Stromal cell of bone marrow (primary cell): ENCODE results near the gene MGAT4C.
"Not testable (repeated sequence)": the region's sequence is repeated elsewhere in the genome, so short reads cannot be mapped to it uniquely, and the experiment has no call there.

Experiments
- DNase-seq: peaks from one replicate; pipeline ENCODE4 v3.0.0-alpha.2; 2012; ENCODE audit warnings: low read depth

MGAT4C gene

GRCh38 chr12:86256163-86256562, at the start of gene MGAT4C:
Gene MGAT4C, minus strand, starts transcription at chr12:86256391.
- DNase-seq: no peak

- DNase-seq: not testable (repeated sequence)
Observed at GRCh38 chr12:86296396-86296795, 40.2 kb upstream of the MGAT4C start.

- no peak for DNase-seq
Observed at GRCh38 chr12:86293682-86294240, 37.6 kb upstream of the MGAT4C start.

DNA sequence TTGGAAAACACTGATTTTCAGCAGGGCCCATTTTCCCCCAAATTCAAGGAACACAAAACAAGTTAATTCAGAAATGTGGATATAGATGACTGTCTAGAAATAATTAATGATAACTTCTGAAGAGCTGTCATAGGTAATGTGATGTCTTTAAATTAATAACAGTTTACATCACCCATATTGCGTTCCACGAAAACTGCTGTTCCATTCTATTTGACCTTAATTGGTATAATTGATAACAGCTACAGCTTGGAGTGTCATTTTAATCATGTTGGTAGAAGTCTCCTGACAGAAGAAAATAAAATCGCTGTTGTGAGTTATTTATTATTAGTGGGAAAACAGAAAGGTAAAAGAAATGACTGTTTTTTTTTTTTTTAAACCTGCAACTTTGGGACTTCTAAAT, 36.3 kb upstream of the MGAT4C start:
- no peak for DNase-seq

DNA sequence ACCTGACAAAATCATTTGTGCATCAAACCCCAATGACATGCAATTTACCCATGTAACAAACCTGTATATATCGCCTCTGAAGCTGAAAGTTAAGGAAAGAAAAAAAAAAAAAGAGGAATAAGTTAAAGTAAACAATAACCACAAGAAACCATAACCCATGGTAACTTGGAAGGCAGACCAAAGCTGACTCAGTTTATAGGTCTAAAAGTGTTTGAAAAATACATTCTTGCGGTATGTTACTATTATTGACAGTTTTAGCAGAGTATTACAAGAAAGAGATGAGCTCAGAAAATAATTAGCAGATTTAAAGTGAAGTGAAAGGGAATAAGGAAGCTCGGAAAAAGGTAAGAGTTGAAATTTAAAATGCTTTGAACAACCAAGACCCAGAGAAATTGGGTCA, 34.4 kb upstream of the MGAT4C start:
- no peak for DNase-seq

DNA sequence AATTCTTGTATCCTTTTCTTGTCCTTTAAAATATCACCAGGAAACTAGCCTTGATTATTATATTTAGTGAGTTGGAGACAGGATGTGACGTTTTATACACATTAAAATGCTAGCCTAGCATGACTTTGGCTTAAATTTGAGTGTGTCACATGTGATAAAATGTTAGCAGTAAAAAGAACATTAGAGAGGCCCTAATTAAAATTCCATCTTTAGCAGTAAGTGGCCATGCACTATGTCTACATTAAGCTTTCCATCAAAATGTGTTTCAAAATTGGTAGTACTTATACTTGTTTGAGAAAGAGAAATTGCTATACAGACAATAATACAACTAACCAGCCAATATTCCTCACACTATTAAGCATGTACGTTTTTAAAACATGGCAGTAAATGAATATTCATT, 29.9 kb upstream of the MGAT4C start:
- no peak for DNase-seq

- no peak for DNase-seq
Observed at GRCh38 chr12:86283620-86284019, 27.4 kb upstream of the MGAT4C start.

DNA sequence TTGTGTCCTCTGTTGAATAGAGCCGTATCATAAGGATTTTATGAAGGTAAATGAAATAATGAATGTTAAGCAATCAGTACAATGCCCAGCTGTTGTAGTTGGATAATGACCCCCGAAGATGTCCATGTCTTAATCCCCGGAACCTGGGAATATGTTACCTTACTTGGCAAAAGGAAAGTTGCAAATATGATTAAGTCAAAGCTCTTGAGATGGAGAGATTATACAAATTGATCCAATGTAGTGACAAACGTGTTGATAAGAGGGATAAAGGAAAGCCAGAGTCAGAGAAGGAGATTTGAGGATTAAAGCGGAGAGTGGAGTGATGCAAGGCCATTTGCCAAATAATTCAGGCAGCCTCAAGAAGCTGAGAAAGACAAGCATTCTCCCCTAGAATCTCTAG, 19.2 kb upstream of the MGAT4C start:
- no peak for DNase-seq

- no peak for DNase-seq
Observed at GRCh38 chr12:86265329-86265695, 9.1 kb upstream of the MGAT4C start.

DNA sequence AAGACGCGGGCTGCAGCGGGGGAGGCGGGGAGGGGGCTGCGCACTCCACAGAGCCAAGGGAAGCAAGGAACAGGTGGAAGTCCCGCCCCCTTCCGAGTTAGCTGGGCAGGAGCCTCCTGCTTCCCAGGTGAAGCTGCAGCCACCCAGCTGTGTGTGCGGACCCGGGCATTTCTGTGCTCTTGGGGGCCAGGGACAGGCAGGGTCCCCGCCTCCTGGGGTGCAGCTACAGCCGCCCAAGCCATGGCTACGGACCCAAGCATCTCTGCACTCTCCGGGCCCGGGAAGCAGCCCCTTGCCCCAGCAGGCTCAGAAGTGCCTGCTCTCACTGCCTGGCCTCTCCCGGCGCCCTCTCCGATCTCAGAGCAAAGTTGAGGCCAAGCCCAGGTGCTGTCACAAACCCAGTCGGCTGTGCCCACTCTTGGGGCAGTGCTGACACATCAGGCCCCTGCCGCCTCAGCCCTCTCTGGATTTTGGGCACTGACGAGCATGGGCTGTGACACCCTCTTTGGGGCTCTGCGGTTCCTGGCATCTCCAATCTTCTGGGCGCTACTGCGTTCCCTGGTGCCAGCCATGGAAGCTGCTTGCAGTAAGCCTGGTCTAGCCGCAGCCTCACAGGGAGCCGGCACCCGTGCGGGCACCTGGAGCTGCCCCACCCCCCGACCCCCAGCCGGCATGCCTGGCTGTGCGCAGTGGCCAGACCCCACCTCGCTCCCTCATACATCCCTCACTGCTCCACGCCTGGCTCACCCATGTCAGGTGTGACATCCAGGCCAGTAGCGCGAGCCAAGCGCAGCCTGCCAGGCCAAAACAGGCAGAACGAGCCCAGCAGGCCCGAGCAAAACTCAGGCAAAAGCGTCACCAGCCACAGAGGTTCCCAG, 8.5 kb upstream of the MGAT4C start:
- no peak for DNase-seq

GRCh38 chr12:86261578-86261977, 5.4 kb upstream of the MGAT4C start:
- DNase-seq: no peak

DNA sequence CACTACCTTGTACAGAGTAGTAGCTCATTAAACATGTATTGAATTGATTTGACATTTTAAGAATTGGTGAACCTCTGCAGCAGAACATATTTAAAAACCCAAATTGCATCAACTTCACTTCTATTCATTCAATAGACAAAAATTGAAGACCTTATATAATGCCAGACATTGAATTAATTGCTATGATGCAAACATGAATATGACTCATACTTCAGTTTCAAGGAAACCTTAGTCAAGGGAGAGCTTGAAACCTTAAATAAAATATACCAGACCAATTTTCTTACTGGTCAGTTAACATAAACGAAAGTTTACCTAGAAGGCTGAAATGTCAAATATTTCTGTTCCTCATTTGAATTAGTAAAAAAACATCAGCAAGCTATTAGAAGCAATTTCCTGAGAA, 5.0 kb upstream of the MGAT4C start:
- DNase-seq: no peak

DNA sequence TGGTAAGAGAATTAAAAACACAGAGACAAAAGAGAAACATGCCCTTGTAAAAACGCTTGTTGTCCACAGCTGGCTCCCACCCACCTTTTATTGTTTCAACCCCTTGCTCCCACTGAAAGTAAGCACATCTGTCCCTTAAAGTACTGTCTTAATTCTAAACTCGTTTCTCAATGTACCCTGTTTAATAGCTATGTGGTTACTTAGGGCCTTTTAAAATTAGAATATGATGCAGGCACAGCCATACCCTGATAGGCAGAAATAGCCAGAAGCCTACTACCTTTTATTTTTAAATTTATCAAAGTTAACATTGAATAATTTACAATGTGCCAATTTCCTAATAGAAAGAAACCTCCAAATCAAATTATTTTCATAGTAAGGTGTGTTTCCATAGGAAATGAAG, 4.0 kb upstream of the MGAT4C start:
- no peak for DNase-seq

DNA sequence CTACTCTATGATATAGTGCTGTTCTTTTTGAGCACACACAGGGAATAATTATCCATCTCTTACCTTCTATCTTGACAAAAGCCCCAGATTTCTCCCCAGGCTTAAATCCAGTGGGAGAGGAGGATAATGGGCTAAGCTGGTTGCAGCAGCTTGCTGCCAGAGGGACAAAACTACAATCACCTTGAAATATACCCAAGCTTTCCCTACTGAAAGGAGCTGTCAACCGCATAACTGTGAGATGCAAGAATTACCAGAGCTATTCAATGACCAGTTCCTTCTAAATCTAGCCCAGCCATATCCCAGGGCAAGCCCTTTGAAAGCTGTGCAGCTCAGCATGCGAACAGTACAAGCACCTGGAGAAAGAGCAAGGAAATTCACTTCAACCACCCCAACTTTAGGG, 943 bp upstream of the MGAT4C start:
- DNase-seq: no peak

- no peak for DNase-seq
Observed at GRCh38 chr12:86254399-86255107, 1.6 kb downstream of the MGAT4C start.

DNA sequence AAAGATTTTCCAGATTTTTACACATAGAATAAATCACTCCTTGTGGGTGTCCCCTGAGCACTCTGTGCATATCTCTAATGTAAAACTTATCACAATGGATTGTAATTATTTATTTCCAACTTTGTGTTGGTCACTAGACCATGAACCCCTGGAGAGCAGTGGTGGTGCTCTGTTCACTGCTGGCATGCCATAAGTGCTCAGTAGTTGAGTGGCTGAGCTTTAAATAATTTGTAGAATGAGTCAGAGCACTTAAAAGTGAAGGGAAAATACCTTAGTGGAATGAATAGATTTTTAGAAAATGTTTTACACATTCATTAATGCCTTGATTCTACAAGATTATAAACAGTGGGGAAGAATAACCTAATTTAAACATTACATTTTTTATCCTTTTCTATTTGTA, 6.3 kb downstream of the MGAT4C start:
- no peak for DNase-seq

GRCh38 chr12:86249276-86249675, 6.9 kb downstream of the MGAT4C start:
- no peak for DNase-seq

DNA sequence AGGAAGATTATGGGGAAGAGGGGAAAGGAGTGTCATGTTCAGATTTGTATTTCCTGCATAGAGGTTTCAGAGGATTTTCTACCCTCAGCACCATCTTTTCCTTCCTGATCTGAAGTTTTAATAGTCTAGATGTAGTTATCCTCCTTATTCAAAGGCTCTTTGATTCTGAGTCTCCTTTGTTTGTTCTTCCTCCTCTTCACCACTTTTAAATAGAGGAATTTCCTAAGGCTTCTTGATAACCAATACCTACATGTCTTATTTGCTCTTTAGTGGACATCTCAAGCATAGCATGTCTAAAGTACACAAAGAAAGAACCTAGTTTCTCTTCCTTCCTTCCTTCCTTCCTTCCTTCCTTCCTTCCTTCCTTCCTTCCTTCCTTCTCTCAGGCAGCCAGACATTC, 8.3 kb downstream of the MGAT4C start:
- DNase-seq: no peak

DNA sequence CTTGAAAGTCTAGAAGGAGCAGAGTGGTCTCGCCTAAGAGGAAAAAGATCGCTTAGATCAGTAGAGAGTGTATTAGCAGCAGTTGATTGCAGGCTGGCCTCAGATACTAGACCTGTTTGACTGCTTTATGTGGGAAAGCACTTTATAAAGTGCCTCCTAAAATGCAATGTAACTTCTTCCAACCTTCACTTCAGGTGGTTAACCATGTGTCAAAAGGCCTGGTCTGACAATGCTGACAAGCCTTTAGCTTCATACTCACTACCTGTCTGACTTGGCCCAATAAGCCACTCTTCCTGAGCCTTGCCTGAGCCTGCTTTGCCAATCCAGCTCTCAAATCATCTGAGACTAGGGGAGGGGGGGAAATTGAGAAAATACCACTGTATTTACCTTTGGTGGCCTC, 14.6 kb downstream of the MGAT4C start:
- DNase-seq: no peak

DNA sequence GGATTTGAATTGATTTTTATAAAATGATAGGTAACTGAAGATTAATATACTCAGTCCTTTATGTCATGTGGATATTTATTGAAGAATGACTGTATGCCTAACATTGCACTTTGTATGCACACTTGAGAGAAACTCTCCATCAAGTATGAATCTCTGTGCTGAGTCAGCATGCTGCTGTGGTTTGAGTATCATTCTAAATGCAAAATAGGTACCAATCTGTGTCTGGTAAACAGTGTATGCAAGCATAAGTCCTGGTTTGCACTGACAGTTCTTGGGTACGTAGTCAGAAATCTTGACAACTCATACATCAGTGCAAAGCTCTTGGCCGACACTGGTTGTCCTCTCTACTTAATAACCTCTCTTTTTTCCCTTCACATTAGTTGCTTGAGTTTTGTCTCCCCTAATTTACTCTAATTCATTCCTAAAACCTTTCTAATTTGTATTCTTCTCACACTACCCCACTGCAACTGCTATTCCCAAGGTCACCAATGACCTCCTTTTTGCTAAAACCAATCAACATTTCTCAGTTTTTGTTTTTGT, 21.8 kb downstream of the MGAT4C start:
- DNase-seq: no peak

DNA sequence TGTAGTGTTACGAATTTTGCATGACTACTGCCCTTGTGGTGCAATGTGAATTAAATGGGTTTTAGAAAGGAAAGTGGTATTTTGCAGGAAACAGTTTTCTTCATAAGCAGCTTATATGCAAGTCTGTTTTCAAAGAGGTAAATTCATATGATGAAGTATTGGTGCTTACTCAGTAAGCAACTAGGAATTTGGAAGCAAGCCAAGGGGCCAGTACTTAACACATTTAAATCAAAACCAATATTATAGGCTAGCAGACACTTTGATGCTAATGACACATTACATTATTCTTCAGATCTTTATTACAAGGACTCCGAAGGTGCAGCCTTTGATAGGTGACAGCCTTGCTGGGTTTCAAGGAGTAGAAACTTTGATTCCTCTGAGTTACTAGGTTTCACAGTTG, 23.1 kb downstream of the MGAT4C start:
- DNase-seq: no peak

- no peak for DNase-seq
Observed at GRCh38 chr12:86230516-86231146, 25.6 kb downstream of the MGAT4C start.

GRCh38 chr12:86229772-86230171, 26.4 kb downstream of the MGAT4C start:
- DNase-seq: no peak
